Measurements from ENCODE around the gene SNX30.

DNA sequence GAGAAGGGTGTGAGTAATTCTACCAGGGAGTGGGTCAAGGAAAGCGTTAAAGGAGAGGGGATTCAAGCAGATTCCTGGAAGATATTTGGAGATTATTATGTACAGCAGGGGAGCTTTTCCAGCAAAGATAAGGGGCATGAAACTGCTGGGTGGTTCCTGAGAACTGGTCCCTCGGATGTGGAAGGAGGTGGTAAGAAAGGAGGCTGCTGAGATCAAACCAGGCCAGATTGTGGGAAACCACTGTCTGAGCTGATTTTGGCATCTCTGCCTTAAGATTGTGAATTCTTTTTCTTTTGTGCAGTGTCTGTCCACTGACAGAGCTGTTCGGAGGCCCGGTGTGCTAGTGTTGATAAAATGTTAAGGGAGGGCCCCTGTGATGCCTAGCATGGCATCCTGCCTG, 45.4 kb downstream of the SNX30 start:
- TF ChIP-seq, protein P1, sequence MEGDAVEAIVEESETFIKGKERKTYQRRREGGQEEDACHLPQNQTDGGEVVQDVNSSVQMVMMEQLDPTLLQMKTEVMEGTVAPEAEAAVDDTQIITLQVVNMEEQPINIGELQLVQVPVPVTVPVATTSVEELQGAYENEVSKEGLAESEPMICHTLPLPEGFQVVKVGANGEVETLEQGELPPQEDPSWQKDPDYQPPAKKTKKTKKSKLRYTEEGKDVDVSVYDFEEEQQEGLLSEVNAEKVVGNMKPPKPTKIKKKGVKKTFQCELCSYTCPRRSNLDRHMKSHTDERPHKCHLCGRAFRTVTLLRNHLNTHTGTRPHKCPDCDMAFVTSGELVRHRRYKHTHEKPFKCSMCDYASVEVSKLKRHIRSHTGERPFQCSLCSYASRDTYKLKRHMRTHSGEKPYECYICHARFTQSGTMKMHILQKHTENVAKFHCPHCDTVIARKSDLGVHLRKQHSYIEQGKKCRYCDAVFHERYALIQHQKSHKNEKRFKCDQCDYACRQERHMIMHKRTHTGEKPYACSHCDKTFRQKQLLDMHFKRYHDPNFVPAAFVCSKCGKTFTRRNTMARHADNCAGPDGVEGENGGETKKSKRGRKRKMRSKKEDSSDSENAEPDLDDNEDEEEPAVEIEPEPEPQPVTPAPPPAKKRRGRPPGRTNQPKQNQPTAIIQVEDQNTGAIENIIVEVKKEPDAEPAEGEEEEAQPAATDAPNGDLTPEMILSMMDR (IDR thresholded peaks at IDR 0.05; ENCODE audit: low read depth, low read length, missing input control) = no peak
- TF ChIP-seq EGR1 (IDR thresholded peaks at IDR 0.05; ENCODE audit: low read depth in 2 of 2) (no peak), TAF1 (conservative IDR thresholded peaks at IDR 0.05) (no peak), SP1 (IDR thresholded peaks at IDR 0.05) (no peak), JUND (IDR thresholded peaks at IDR 0.05) (no peak), NR2F2 (IDR thresholded peaks at IDR 0.05) (no peak), RXRA (IDR thresholded peaks at IDR 0.05) (no peak), YY1 (IDR thresholded peaks at IDR 0.05) (no peak)
- TF ChIP-seq, protein P2, sequence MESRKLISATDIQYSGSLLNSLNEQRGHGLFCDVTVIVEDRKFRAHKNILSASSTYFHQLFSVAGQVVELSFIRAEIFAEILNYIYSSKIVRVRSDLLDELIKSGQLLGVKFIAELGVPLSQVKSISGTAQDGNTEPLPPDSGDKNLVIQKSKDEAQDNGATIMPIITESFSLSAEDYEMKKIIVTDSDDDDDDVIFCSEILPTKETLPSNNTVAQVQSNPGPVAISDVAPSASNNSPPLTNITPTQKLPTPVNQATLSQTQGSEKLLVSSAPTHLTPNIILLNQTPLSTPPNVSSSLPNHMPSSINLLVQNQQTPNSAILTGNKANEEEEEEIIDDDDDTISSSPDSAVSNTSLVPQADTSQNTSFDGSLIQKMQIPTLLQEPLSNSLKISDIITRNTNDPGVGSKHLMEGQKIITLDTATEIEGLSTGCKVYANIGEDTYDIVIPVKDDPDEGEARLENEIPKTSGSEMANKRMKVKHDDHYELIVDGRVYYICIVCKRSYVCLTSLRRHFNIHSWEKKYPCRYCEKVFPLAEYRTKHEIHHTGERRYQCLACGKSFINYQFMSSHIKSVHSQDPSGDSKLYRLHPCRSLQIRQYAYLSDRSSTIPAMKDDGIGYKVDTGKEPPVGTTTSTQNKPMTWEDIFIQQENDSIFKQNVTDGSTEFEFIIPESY (IDR thresholded peaks at IDR 0.05) = no peak
- TF ChIP-seq, protein P3, sequence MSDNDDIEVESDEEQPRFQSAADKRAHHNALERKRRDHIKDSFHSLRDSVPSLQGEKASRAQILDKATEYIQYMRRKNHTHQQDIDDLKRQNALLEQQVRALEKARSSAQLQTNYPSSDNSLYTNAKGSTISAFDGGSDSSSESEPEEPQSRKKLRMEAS (IDR thresholded peaks at IDR 0.05) = no peak
- TF ChIP-seq, protein P4, sequence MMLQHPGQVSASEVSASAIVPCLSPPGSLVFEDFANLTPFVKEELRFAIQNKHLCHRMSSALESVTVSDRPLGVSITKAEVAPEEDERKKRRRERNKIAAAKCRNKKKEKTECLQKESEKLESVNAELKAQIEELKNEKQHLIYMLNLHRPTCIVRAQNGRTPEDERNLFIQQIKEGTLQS (IDR thresholded peaks at IDR 0.05) = no peak
- TF ChIP-seq, protein P5, sequence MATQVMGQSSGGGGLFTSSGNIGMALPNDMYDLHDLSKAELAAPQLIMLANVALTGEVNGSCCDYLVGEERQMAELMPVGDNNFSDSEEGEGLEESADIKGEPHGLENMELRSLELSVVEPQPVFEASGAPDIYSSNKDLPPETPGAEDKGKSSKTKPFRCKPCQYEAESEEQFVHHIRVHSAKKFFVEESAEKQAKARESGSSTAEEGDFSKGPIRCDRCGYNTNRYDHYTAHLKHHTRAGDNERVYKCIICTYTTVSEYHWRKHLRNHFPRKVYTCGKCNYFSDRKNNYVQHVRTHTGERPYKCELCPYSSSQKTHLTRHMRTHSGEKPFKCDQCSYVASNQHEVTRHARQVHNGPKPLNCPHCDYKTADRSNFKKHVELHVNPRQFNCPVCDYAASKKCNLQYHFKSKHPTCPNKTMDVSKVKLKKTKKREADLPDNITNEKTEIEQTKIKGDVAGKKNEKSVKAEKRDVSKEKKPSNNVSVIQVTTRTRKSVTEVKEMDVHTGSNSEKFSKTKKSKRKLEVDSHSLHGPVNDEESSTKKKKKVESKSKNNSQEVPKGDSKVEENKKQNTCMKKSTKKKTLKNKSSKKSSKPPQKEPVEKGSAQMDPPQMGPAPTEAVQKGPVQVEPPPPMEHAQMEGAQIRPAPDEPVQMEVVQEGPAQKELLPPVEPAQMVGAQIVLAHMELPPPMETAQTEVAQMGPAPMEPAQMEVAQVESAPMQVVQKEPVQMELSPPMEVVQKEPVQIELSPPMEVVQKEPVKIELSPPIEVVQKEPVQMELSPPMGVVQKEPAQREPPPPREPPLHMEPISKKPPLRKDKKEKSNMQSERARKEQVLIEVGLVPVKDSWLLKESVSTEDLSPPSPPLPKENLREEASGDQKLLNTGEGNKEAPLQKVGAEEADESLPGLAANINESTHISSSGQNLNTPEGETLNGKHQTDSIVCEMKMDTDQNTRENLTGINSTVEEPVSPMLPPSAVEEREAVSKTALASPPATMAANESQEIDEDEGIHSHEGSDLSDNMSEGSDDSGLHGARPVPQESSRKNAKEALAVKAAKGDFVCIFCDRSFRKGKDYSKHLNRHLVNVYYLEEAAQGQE (IDR thresholded peaks at IDR 0.05) = no peak

Data from liver (tissue), 3 donors.